Activated CD4-positive, alpha-beta T cell treated with anti-CD3 and anti-CD28 coated beads, Interleukin-2, amount 10 ng/mL, durations not matched to agents 24 days and 14 days (primary cell): ENCODE data around the gene DRD3. TPM values are rescaled to one million over a fixed set of nuclear protein-coding genes. Genes with fewer than 3 reads are reported as not detected.

ENCODE experiments used
- DNase-seq: peaks from one replicate; pipeline ENCODE4 v3.0.0; 2022
- H3K27ac Mint-ChIP-seq: one replicate; pipeline ENCODE4 v1.8.0; 2022; ENCODE audit warnings: mild to moderate bottlenecking, mixed read lengths
- H3K27me3 Mint-ChIP-seq: one replicate; pipeline ENCODE4 v1.8.0; 2022; ENCODE audit warnings: mixed read lengths
- H3K36me3 Mint-ChIP-seq: one replicate; pipeline ENCODE4 v1.8.0; 2022; ENCODE audit warnings: low read depth, mild to moderate bottlenecking, mixed read lengths
- H3K4me1 Mint-ChIP-seq: one replicate; pipeline ENCODE4 v1.8.0; 2021; ENCODE audit warnings: mixed read lengths
- H3K4me3 Mint-ChIP-seq: one replicate; pipeline ENCODE4 v1.8.0; 2022; ENCODE audit warnings: mild to moderate bottlenecking, moderate library complexity, mixed read lengths
- H3K9me3 Mint-ChIP-seq: one replicate; pipeline ENCODE4 v1.8.0; 2021; ENCODE audit warnings: mixed read lengths
- intact Hi-C: fragments of 100-400 bp; cut with micrococcal nuclease; formaldehyde crosslinking; loops from one replicate; pipeline ENCODE4 v1.15.1; 2023
- total RNA-seq: library from RNA; stranded (reverse); gene quantifications from 2 replicates; pipeline ENCODE4 v1.2.3, GENCODE V29; 2022

The DRD3 gene
- total RNA-seq, 1 donor from 2014 or later, result not detected

- Mint-ChIP-seq H3K27me3 (no peaks in the 10 kb centered on the region), H3K4me1 (peaks cover 23% of the 10 kb centered on the region), H3K9me3 (peaks cover 7% of the 10 kb centered on the region), H3K4me3 (no peak overlapping the region), H3K36me3 (peaks cover 2% of the 10 kb centered on the region), H3K27ac (no peak overlapping the region)
- DNase-seq, result peak; percentile 89
- intact Hi-C loops, result loop anchor here (1.0 to 10.0 kb wide), 9 partner anchors 9 to 1199 kb away; partner anchors contain the start of genes ATP6V1A, CCDC191, NAA50 and QTRT2
Measured at GRCh38 chr3:114213627-114214541, 35.0 kb upstream of the DRD3 start.

- Mint-ChIP-seq H3K36me3 (no peaks in the 10 kb centered on the region), H3K27me3 (no peaks in the 10 kb centered on the region), H3K4me1 (peaks cover 20% of the 10 kb centered on the region), H3K27ac (no peak overlapping the region), H3K4me3 (no peak overlapping the region), H3K9me3 (peaks cover 7% of the 10 kb centered on the region)
- intact Hi-C loops, result loop anchor here (1.0 to 10.0 kb wide), 6 partner anchors 30 to 1198 kb away; partner anchors contain the start of genes ATP6V1A, CCDC191, NAA50 and QTRT2
- no peak for DNase-seq
Measured at GRCh38 chr3:114213292-114213626, 34.4 kb upstream of the DRD3 start.

GRCh38 chr3:114212646-114213045, 33.8 kb upstream of the DRD3 start:
- Mint-ChIP-seq H3K4me3 (peak overlapping the region; percentile 11), H3K27me3 (no peaks in the 10 kb centered on the region), H3K4me1 (peaks cover 14% of the 10 kb centered on the region), H3K27ac (no peak overlapping the region), H3K9me3 (peaks cover under 1% of the 10 kb centered on the region), H3K36me3 (no peaks in the 10 kb centered on the region)
- intact Hi-C loops, result loop anchor here (1.0 to 10.0 kb wide), 6 partner anchors 31 to 1198 kb away; partner anchors contain the start of genes ATP6V1A, CCDC191, NAA50 and QTRT2
- DNase-seq, result peak; percentile 56

- DNase-seq, result peak; percentile 41
- Mint-ChIP-seq H3K27ac (no peak overlapping the region), H3K4me1 (peaks cover 9% of the 10 kb centered on the region), H3K27me3 (peaks cover 2% of the 10 kb centered on the region), H3K9me3 (peaks cover 5% of the 10 kb centered on the region), H3K36me3 (no peaks in the 10 kb centered on the region), H3K4me3 (no peak overlapping the region)
- intact Hi-C loops, result no loop called here
Measured at GRCh38 chr3:114207768-114208167, 28.9 kb upstream of the DRD3 start.

- Mint-ChIP-seq H3K27ac (no peak overlapping the region), H3K9me3 (peaks cover 5% of the 10 kb centered on the region), H3K36me3 (no peaks in the 10 kb centered on the region), H3K4me1 (peaks cover 3% of the 10 kb centered on the region), H3K27me3 (peaks cover 2% of the 10 kb centered on the region), H3K4me3 (no peak overlapping the region)
- intact Hi-C loops, result no loop called here
- DNase-seq, result peak; percentile 8
Measured at GRCh38 chr3:114206342-114206741, 27.5 kb upstream of the DRD3 start.

- Mint-ChIP-seq H3K4me1 (peaks cover 3% of the 10 kb centered on the region), H3K27ac (no peak overlapping the region), H3K4me3 (no peak overlapping the region), H3K9me3 (peaks cover 5% of the 10 kb centered on the region), H3K36me3 (no peaks in the 10 kb centered on the region), H3K27me3 (peaks cover 2% of the 10 kb centered on the region)
- peak; percentile 3 for DNase-seq
- intact Hi-C loops, result no loop called here
Measured at GRCh38 chr3:114205541-114205940, 26.7 kb upstream of the DRD3 start.

- no peaks in the 10 kb centered on the region for H3K4me1 Mint-ChIP-seq
- H3K4me3 Mint-ChIP-seq, result no peak overlapping the region
- no peak for DNase-seq
- no peak overlapping the region for H3K27ac Mint-ChIP-seq
- intact Hi-C loops, result no loop called here
- H3K9me3 Mint-ChIP-seq, result no peaks in the 10 kb centered on the region
- no peaks in the 10 kb centered on the region for H3K36me3 Mint-ChIP-seq
- no peaks in the 10 kb centered on the region for H3K27me3 Mint-ChIP-seq
Measured at GRCh38 chr3:114194750-114195149, 15.9 kb upstream of the DRD3 start.

- Mint-ChIP-seq H3K36me3 (no peaks in the 10 kb centered on the region), H3K4me3 (no peak overlapping the region), H3K4me1 (no peaks in the 10 kb centered on the region), H3K27ac (no peak overlapping the region), H3K27me3 (no peaks in the 10 kb centered on the region), H3K9me3 (no peaks in the 10 kb centered on the region)
- DNase-seq, result no peak
- intact Hi-C loops, result no loop called here
Measured at GRCh38 chr3:114192136-114192535, 13.3 kb upstream of the DRD3 start.

- Mint-ChIP-seq H3K9me3 (peaks cover 14% of the 10 kb centered on the region), H3K27ac (no peak overlapping the region), H3K4me1 (no peaks in the 10 kb centered on the region), H3K27me3 (peaks cover 14% of the 10 kb centered on the region), H3K36me3 (no peaks in the 10 kb centered on the region), H3K4me3 (no peak overlapping the region)
- no peak for DNase-seq
- intact Hi-C loops, result no loop called here
Measured at GRCh38 chr3:114186501-114186900, 7.6 kb upstream of the DRD3 start.

- intact Hi-C loops, result no loop called here
- no peak overlapping the region for H3K4me3 Mint-ChIP-seq
- no peak overlapping the region for H3K27ac Mint-ChIP-seq
- H3K27me3 Mint-ChIP-seq, result peaks cover 19% of the 10 kb centered on the region
- H3K4me1 Mint-ChIP-seq, result peaks cover 2% of the 10 kb centered on the region
- no peak for DNase-seq
- H3K9me3 Mint-ChIP-seq, result peaks cover 8% of the 10 kb centered on the region
- H3K36me3 Mint-ChIP-seq, result no peaks in the 10 kb centered on the region
Measured at GRCh38 chr3:114179575-114179974, 723 bp upstream of the DRD3 start.

GRCh38 chr3:114176890-114177289, 2.0 kb downstream of the DRD3 start:
- Mint-ChIP-seq H3K9me3 (peaks cover 3% of the 10 kb centered on the region), H3K36me3 (no peaks in the 10 kb centered on the region), H3K27ac (no peak overlapping the region), H3K4me3 (no peak overlapping the region), H3K4me1 (peaks cover 2% of the 10 kb centered on the region), H3K27me3 (peaks cover 10% of the 10 kb centered on the region)
- DNase-seq, result no peak
- intact Hi-C loops, result no loop called here

- peaks cover 3% of the 10 kb centered on the region for H3K9me3 Mint-ChIP-seq
- H3K36me3 Mint-ChIP-seq, result no peaks in the 10 kb centered on the region
- DNase-seq, result no peak
- H3K27me3 Mint-ChIP-seq, result peaks cover 8% of the 10 kb centered on the region
- H3K4me1 Mint-ChIP-seq, result peaks cover 2% of the 10 kb centered on the region
- intact Hi-C loops, result no loop called here
- H3K27ac Mint-ChIP-seq, result no peak overlapping the region
- H3K4me3 Mint-ChIP-seq, result no peak overlapping the region
Measured at GRCh38 chr3:114176487-114176886, 2.4 kb downstream of the DRD3 start.

GRCh38 chr3:114175204-114175987, 3.5 kb downstream of the DRD3 start:
- no peak overlapping the region for H3K27ac Mint-ChIP-seq
- no peaks in the 10 kb centered on the region for H3K36me3 Mint-ChIP-seq
- intact Hi-C loops, result no loop called here
- no peak for DNase-seq
- H3K9me3 Mint-ChIP-seq, result peaks cover 3% of the 10 kb centered on the region
- peaks cover 2% of the 10 kb centered on the region for H3K4me1 Mint-ChIP-seq
- H3K27me3 Mint-ChIP-seq, result peaks cover 11% of the 10 kb centered on the region
- no peak overlapping the region for H3K4me3 Mint-ChIP-seq

- H3K36me3 Mint-ChIP-seq, result no peaks in the 10 kb centered on the region
- intact Hi-C loops, result no loop called here
- peaks cover 11% of the 10 kb centered on the region for H3K27me3 Mint-ChIP-seq
- no peak overlapping the region for H3K27ac Mint-ChIP-seq
- no peak overlapping the region for H3K4me3 Mint-ChIP-seq
- no peaks in the 10 kb centered on the region for H3K4me1 Mint-ChIP-seq
- no peaks in the 10 kb centered on the region for H3K9me3 Mint-ChIP-seq
- no peak for DNase-seq
Measured at GRCh38 chr3:114171677-114172076, 7.2 kb downstream of the DRD3 start.
